ENCODE data around the gene ARPC1B. TPM values are rescaled to one million over a fixed set of nuclear protein-coding genes. Genes with fewer than 3 reads are reported as not detected.
A peak's percentile ranks its signal among the peaks of the same experiment; 100 is the strongest.

Gene ARPC1B
- total and polyA plus RNA-seq, 9 of the 15 experiments (the other 6 are each of a cell fraction or from before 2014, with no cell fraction given) = 6.7 to 357 (median 211) TPM

- TF ChIP-seq ZNF140 (CRISPR knock-in tag; IDR thresholded peaks at IDR 0.05) = no peak
- 0 out of 2 replicates have a peak, but pooled peaks have one; percentile 14 for TF ChIP-seq ZSCAN29 (IDR thresholded peaks at IDR 0.05)
- TF ChIP-seq RBM25 (IDR thresholded peaks at IDR 0.05; ENCODE audit: low read depth, low read length, severe bottlenecking) = peak; percentile 69
- TF ChIP-seq RAD21 (CRISPR knock-in tag; conservative IDR thresholded peaks at IDR 0.05 in 1 of 2, IDR thresholded peaks at IDR 0.05 in 1 of 2) = peak; percentile 16 to 18; a peak in 1 of 4 replicates
- no peak for TF ChIP-seq ARID1B (IDR thresholded peaks at IDR 0.05)
- no peak for TF ChIP-seq GABPB2 (CRISPR knock-in tag; conservative IDR thresholded peaks at IDR 0.05)
- TF ChIP-seq TCF15 (CRISPR knock-in tag; IDR thresholded peaks at IDR 0.05) = no peak
- TF ChIP-seq TCFL5 (CRISPR knock-in tag; conservative IDR thresholded peaks at IDR 0.05) = no peak
- TF ChIP-seq DIDO1 (tag; IDR thresholded peaks at IDR 0.05; ENCODE audit: low read depth) = no peak
- no peak for TF ChIP-seq KLF16 (IDR thresholded peaks at IDR 0.05)
- no peak for TF ChIP-seq ZNF165 (CRISPR knock-in tag; IDR thresholded peaks at IDR 0.05; ENCODE audit: borderline replicate concordance)
- TF ChIP-seq POLR2AphosphoS5 (IDR thresholded peaks at IDR 0.05; ENCODE audit: control insufficient read depth, insufficient read depth, low read depth, low read length) = peak; percentile 65
- peak; percentile 74 for TF ChIP-seq FOXM1 (IDR thresholded peaks at IDR 0.05; ENCODE audit: low read depth)
- no peak for TF ChIP-seq FOXM1 (CRISPR knock-in tag; IDR thresholded peaks at IDR 0.05; ENCODE audit: low read depth)
- TF ChIP-seq ZNF143 (CRISPR knock-in tag; IDR thresholded peaks at IDR 0.05) = peak; percentile 80
- TF ChIP-seq GATAD2B (IDR thresholded peaks at IDR 0.05; ENCODE audit: borderline replicate concordance) = no peak; the same call in 1 of the 2 replicates
- no peak for TF ChIP-seq TRIM25 (IDR thresholded peaks at IDR 0.05; ENCODE audit: borderline replicate concordance)
- peak; percentile 96 for TF ChIP-seq BHLHE40 (IDR thresholded peaks at IDR 0.05; ENCODE audit: low read length)
- TF ChIP-seq ZNF785 (CRISPR knock-in tag; IDR thresholded peaks at IDR 0.05) = no peak
- no peak for TF ChIP-seq MTF1 (CRISPR knock-in tag; IDR thresholded peaks at IDR 0.05; ENCODE audit: borderline replicate concordance)
- TF ChIP-seq RCOR1 (IDR thresholded peaks at IDR 0.05; ENCODE audit: borderline replicate concordance in 1 of 2, low read depth in 2 of 2, low read length in 2 of 2) = peak in 1 of 2 experiments; percentile 56; a peak in 1 of 4 replicates
- no peak for TF ChIP-seq RBM15 (IDR thresholded peaks at IDR 0.05; ENCODE audit: insufficient read depth, low read length)
- TF ChIP-seq ZNF766 (CRISPR knock-in tag; conservative IDR thresholded peaks at IDR 0.05) = no peak
- TF ChIP-seq NR2C2 (CRISPR knock-in tag; IDR thresholded peaks at IDR 0.05) = peak; percentile 74
- peak; percentile 64; the same call in 1 of the 2 replicates for TF ChIP-seq NR2C2 (tag; IDR thresholded peaks at IDR 0.05)
- peak; percentile 41 for TF ChIP-seq FUS (optimal IDR thresholded peaks at IDR 0.05; ENCODE audit: low read depth, low read length)
- TF ChIP-seq MAZ (CRISPR knock-in tag; conservative IDR thresholded peaks at IDR 0.05 in 1 of 2, IDR thresholded peaks at IDR 0.05 in 1 of 2) = peak; percentile 67 to 94; a peak in 3 of 4 replicates
- 0 out of 2 replicates have a peak, but pooled peaks have one; percentile 56 for TF ChIP-seq EP300 (IDR thresholded peaks at IDR 0.05; ENCODE audit: low read length)
These were observed 64.3 kb downstream of the ARPC1B start, which contains the start of the genes CPSF4 and PTCD1 (continued) for GRCh38 chr7:99438573-99439480.

All from K562 (cell line).